PC-3 (cell line): ENCODE results near the gene TFB1M. TPM values are rescaled to one million over a fixed set of nuclear protein-coding genes. Genes with fewer than 3 reads are reported as not detected.
A peak's percentile ranks its signal among the peaks of the same experiment; 100 is the strongest.
"Not testable (repeated sequence)": the region's sequence is repeated elsewhere in the genome, so short reads cannot be mapped to it uniquely, and the experiment has no call there.

ENCODE experiments used
- ATAC-seq: fragments of 200-7000 bp; cut with Tn5 transposase; 2 replicates; pipeline ENCODE4 v1.9.1; 2020; ENCODE audit warnings: mild to moderate bottlenecking, moderate library complexity
- BruUV-seq: library from RNA; stranded (reverse); fragments of 400-500 nt; replicated peaks from 2 replicates; lab custom pipeline; 2021; lab: Mats Ljungman, UMichigan
- CTCF ChIA-PET: fragments of 300-600 bp; sonication (Branson Sonifier 250); formaldehyde crosslinking; loops from one replicate; lab custom pipeline; 2022; ENCODE audit warnings: antibody characterized with exemption; lab: Charles Lee
- POLR2A ChIA-PET: fragments of 300-600 bp; sonication (Branson Sonifier 250); formaldehyde crosslinking; loops from one replicate; lab custom pipeline; 2022; ENCODE audit warnings: antibody characterized with exemption; ENCODE audit not compliant: unreplicated experiment; lab: Charles Lee
- DNase-seq: peaks from one replicate; pipeline ENCODE4 v3.0.0-alpha.2; 2015
- H2AFZ ChIP-seq: fragments of 300-600 bp; sonication (generic); 2 replicates; pipeline ENCODE4 v1.6.0; 2016; ENCODE audit warnings: antibody characterized with exemption, low read length
- H3F3A ChIP-seq: fragments of 300-600 bp; sonication (generic); one replicate; pipeline ENCODE4 v1.6.0; 2017; ENCODE audit warnings: antibody characterized with exemption, low read length, control low read depth, mild to moderate bottlenecking; ENCODE audit not compliant: unreplicated experiment
- H3K27ac ChIP-seq: fragments of 300-600 bp; sonication (generic); 2 replicates; pipeline ENCODE4 v1.5.1; 2016; ENCODE audit warnings: mild to moderate bottlenecking, low read length
- H3K27me3 ChIP-seq: fragments of 300-600 bp; sonication (generic); 2 replicates; pipeline ENCODE4 v1.6.1; 2016; ENCODE audit warnings: low read length, mixed read lengths
- H3K36me3 ChIP-seq: fragments of 300-600 bp; sonication (generic); 2 replicates; pipeline ENCODE4 v1.6.1; 2016; ENCODE audit warnings: low read depth, mixed run types, low read length, mixed read lengths
- H3K4me1 ChIP-seq: fragments of 300-600 bp; sonication (generic); 2 replicates; pipeline ENCODE4 v1.5.1; 2016; ENCODE audit warnings: low read length; ENCODE audit not compliant: insufficient read depth
- H3K4me2 ChIP-seq: fragments of 300-600 bp; sonication (generic); 2 replicates; pipeline ENCODE4 v1.6.0; 2016; ENCODE audit warnings: low read length
- H3K4me3 ChIP-seq: fragments of 300-600 bp; sonication (generic); 2 replicates; pipeline ENCODE4 v1.5.1; 2016; ENCODE audit warnings: mild to moderate bottlenecking, low read length, mixed read lengths
- H3K79me2 ChIP-seq: fragments of 300-600 bp; sonication (generic); 2 replicates; pipeline ENCODE4 v1.6.1; 2017; ENCODE audit warnings: low read length, mixed read lengths
- H3K9ac ChIP-seq: fragments of 300-600 bp; sonication (generic); 2 replicates; pipeline ENCODE4 v1.6.0; 2016; ENCODE audit warnings: mild to moderate bottlenecking, low read length
- H3K9me2 ChIP-seq: fragments of 300-600 bp; sonication (generic); replicated peaks from 2 replicates; pipeline ENCODE4 v1.6.1; 2016; ENCODE audit warnings: mixed run types, low read length, mixed read lengths
- H3K9me3 ChIP-seq: fragments of 300-600 bp; sonication (generic); 2 replicates; pipeline ENCODE4 v1.6.1; 2016; ENCODE audit warnings: low read length, mixed read lengths
- H4K20me1 ChIP-seq: fragments of 300-600 bp; sonication (generic); 2 replicates; pipeline ENCODE4 v1.6.1; 2016; ENCODE audit warnings: low read length, mixed read lengths
- CTCF ChIP-seq: fragments of 300-600 bp; sonication (generic); conservative IDR thresholded peaks from 2 replicates; pipeline ENCODE4 v1.5.1; 2017; ENCODE audit warnings: antibody characterized with exemption, low read depth, mild to moderate bottlenecking, low read length
- EZH2 ChIP-seq: fragments of 300-600 bp; sonication (generic); IDR thresholded peaks from one replicate; pipeline ENCODE4 v1.6.1; 2017; ENCODE audit warnings: antibody characterized with exemption, mild to moderate bottlenecking, low read length; ENCODE audit not compliant: unreplicated experiment
- EZH2phosphoT487 ChIP-seq: fragments of 300-600 bp; sonication (generic); IDR thresholded peaks from 2 replicates; pipeline ENCODE4 v1.6.1; 2018; ENCODE audit warnings: mild to moderate bottlenecking, antibody characterized with exemption, low read length, borderline replicate concordance
- intact Hi-C: fragments of 100-400 bp; cut with micrococcal nuclease; formaldehyde crosslinking; loops from 2 replicates; pipeline ENCODE4 v1.9.0; 2023
- total RNA-seq: library from RNA; depleted of rRNA; stranded (reverse); fragments of >200 nt; gene quantifications from 2 replicates; pipeline ENCODE4 v1.2.3, GENCODE V29; 2014

Gene TFB1M
- total RNA-seq, 1 experiment from 2014 or later = 23.1 TPM

GRCh38 chr6:155268088-155268867 is 46.0 kb downstream of the TFB1M start:
- H3K27me3 ChIP-seq, H3K27ac ChIP-seq, H3K36me3 ChIP-seq, H2AFZ ChIP-seq, intact Hi-C loops, POLR2A ChIA-PET, H3K4me2 ChIP-seq, H3F3A ChIP-seq, H3K79me2 ChIP-seq, H3K9me3 ChIP-seq, H3K4me1 ChIP-seq, H3K9ac ChIP-seq, H3K9me2 ChIP-seq, H4K20me1 ChIP-seq, BruUV-seq, CTCF ChIA-PET, H3K4me3 ChIP-seq: not testable (repeated sequence)
- ATAC-seq (peak; percentile 37; the same call in 1 of the 2 replicates), DNase-seq (peak; percentile 51)
- TF ChIP-seq CTCF = peak; percentile 69

- ATAC-seq (no peak), DNase-seq (no peak)
- H3K9me3 ChIP-seq = no peaks in the 10 kb centered on the region
- H3F3A ChIP-seq = no peaks in the 10 kb centered on the region
- BruUV-seq = no TSS peak
- intact Hi-C loops = no loop called here
- H3K9ac ChIP-seq = no peak overlapping the region
- no peak overlapping the region for H3K4me3 ChIP-seq
- no peak overlapping the region for H3K27ac ChIP-seq
- H3K9me2 ChIP-seq = no peaks in the 10 kb centered on the region
- POLR2A ChIA-PET = no interaction called here
- H4K20me1 ChIP-seq = no peaks in the 10 kb centered on the region
- H3K27me3 ChIP-seq = no peaks in the 10 kb centered on the region
- CTCF ChIA-PET = no interaction called here
- TF ChIP-seq CTCF (no peak), EZH2phosphoT487 (no peak), EZH2 (no peak)
- no peak overlapping the region for H2AFZ ChIP-seq
- H3K36me3 ChIP-seq = no peaks in the 10 kb centered on the region
- no peaks in the 10 kb centered on the region for H3K4me1 ChIP-seq
- H3K79me2 ChIP-seq = no peaks in the 10 kb centered on the region
- H3K4me2 ChIP-seq = no peak overlapping the region
These were observed 46.9 kb downstream of the TFB1M start for GRCh38 chr6:155267411-155267810.

- H3K36me3 ChIP-seq = no peaks in the 10 kb centered on the region
- H4K20me1 ChIP-seq = no peaks in the 10 kb centered on the region
- H3K9ac ChIP-seq = no peak overlapping the region
- H3K9me3 ChIP-seq = no peaks in the 10 kb centered on the region
- TF ChIP-seq CTCF = peak; percentile 21; the same call in 1 of the 2 replicates
- TF ChIP-seq EZH2phosphoT487 = no peak
- intact Hi-C loops = no loop called here
- POLR2A ChIA-PET = no interaction called here
- no peak overlapping the region for H2AFZ ChIP-seq
- ATAC-seq (no peak), DNase-seq (peak; percentile 10)
- CTCF ChIA-PET = no interaction called here
- no peak overlapping the region for H3K4me2 ChIP-seq
- no peak overlapping the region for H3K4me3 ChIP-seq
- H3K79me2 ChIP-seq = no peaks in the 10 kb centered on the region
- H3K9me2 ChIP-seq = no peaks in the 10 kb centered on the region
- H3K4me1 ChIP-seq = no peaks in the 10 kb centered on the region
- no TSS peak for BruUV-seq
- H3K27me3 ChIP-seq = no peaks in the 10 kb centered on the region
- no peak overlapping the region for H3K27ac ChIP-seq
- H3F3A ChIP-seq = no peaks in the 10 kb centered on the region
These were observed 48.3 kb downstream of the TFB1M start for GRCh38 chr6:155265843-155266535.
